GM19455 (cell line): ENCODE results near the gene C4orf17.
A peak's percentile ranks its signal among the peaks of the same experiment; 100 is the strongest.

ENCODE experiments used
- ATAC-seq: cut with Tn5 transposase; IDR thresholded peaks from one replicate; pipeline ENCODE4 v1.9.1; 2021; ENCODE audit not compliant: unreplicated experiment

Gene C4orf17

GRCh38 chr4:99536271-99536670 is 25.4 kb downstream of the C4orf17 start:
- no peak for ATAC-seq

DNA sequence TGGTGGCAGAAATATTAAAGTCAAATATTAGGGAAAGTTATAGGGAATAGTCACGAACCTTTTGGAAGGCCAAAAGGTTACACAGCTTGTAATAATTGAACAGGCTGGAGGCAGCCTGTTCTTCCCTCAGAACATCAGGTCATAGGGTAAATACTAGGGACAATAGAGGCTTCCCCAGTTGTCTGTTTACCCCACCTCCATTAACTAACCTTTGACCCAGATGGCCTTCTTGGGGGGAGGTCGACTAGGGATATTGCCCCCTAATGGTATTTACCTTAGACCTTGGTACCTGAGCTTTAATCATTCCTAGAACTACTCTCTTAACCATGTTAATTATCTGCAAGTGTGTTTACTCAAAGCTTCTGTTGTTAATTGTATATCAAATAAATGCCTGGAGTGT is 26.0 kb downstream of the C4orf17 start:
- ATAC-seq = no peak

DNA sequence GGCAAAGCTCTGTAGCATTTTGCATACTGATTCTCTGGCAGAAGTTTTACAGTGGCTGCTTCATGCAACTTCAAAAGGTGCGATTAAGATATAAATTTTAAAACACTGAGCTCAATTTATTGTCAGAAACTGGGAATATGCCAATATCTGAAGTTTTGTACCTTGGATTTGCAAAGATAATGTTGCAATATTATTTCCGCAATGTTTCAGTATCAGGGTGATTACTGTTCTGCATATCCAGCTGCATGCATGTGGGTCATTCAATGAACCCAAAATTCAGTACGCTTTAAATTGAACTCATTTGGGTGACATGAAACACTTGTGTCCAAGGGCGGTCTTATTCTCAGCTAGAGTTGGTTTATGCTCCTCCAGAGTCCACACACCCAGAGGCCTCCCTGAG is 26.9 kb downstream of the C4orf17 start:
- no peak for ATAC-seq

GRCh38 chr4:99540277-99540939 is 29.6 kb downstream of the C4orf17 start:
- no peak for ATAC-seq

DNA sequence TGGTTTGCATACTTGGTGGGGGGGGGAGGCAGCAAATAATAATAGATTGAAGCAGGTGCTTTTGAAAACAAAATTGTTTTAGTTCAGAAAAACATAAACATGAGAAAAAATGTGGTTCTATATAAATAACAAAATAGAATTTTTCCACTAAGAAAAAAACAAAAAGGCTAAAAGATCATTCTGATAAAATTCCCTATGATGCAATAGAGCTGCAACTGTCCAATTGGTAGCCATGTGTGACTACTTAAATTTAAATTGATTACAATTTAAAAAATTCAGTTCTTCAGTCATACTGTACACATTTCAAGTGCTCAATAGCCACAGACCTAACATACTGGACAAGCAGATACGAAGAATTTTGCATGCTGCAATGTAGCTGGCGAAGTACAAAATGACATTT is 42.1 kb downstream of the C4orf17 start:
- no peak for ATAC-seq

GRCh38 chr4:99563310-99564186 is 52.7 kb downstream of the C4orf17 start, which contains the start of gene TRMT10A:
Gene TRMT10A, minus strand, starts transcription at chr4:99564039. Its CDS starts 4,701 bp downstream, at chr4:99559338.
- peak; percentile 96 for ATAC-seq

DNA sequence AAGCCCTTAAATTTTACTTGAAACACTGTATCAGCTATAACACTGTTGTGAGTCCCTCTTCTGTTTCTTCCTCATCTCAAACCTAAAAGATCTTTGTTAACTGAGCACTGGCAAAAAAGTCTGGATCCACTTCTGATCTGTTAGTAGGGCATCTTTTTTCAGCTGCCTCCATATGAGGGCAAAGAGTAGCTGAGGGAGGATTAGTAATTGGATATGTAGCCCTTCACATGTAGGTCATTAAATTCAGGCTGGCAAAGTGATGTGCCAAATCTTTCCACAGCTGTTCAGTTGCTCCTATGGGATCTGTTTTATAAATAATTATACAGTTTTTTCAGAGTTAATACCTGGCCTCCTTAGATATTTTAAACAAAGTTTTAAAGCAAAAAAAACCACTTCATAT is 54.1 kb downstream of the C4orf17 start:
- no peak for ATAC-seq

DNA sequence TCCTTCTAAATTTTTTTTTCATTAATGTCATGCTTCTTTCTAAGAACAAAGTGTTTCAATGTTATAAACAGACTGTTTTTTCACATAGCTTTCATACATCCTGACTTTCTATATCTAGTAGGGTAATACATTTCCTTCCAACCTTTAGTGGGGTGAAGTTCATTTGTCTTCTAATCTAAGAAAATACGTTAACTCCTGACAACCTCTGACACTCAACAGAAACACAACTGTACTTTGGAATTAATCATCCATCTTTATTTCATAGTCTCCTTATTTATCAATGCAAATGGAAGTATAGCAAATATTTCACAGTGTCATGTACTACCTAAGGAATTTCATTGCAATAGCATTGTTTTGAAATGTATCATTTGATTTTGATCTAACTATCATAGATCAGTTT is 61.1 kb downstream of the C4orf17 start:
- no peak for ATAC-seq

DNA sequence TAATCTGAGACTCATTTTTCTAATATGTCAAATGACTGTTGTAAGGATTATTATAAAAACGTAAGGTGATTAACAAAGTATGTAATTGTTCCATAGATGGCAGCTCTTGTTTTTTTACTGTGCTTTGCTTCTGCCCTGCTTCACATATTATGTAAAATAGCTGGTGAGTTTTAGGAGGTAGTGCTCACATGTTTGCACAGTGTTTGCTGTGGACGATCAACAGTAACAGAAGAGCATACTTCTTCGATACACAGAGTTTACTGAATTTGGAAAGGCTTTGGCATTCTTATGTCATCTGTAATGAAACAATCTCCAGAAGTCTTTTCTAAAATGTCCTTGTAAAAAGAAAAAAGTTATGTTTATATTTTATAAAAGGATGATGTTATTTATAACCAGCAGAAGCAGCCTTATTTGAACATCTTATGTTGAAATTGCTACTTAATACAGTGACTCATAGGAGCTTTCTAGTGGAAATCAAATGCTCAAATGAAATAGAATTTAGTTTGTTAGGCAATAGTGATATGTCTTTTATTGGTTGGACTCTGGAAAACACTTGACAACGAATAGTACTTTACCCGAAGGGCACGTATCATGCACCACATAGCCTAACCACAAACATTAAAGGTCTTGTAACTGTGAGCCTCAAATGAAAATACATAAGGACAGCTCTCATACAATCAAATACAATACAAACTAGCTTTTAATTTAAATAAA is 61.9 kb downstream of the C4orf17 start:
- no peak for ATAC-seq

DNA sequence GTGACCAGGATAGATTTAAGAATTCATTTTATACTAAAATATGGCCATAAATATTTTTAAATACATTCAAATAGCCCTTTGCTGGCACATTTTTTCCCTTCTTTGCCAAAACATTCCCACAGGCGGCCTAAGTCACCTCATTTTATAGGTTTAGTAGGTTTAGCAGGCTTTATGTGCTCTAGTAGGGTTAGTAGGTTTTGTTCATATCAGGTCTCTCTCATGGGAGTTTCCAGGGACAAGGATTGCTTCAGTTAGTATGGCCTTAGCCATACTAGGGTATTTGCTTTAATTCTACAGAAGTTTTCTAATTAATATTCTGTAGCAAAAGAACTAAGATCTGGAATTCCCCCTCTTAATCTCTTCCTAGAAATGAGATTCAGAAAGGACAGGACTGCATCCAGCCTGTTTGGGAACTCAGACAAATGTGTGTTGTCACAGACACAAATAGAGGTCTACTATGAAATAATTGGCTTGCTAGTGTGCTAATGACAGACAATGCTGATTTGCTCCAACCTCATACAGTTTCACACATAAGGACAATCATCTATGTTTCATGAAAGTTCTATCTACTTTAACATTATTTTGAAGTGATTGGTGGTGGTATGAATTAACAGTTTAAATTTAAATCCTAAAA is 63.0 kb downstream of the C4orf17 start:
- no peak for ATAC-seq

DNA sequence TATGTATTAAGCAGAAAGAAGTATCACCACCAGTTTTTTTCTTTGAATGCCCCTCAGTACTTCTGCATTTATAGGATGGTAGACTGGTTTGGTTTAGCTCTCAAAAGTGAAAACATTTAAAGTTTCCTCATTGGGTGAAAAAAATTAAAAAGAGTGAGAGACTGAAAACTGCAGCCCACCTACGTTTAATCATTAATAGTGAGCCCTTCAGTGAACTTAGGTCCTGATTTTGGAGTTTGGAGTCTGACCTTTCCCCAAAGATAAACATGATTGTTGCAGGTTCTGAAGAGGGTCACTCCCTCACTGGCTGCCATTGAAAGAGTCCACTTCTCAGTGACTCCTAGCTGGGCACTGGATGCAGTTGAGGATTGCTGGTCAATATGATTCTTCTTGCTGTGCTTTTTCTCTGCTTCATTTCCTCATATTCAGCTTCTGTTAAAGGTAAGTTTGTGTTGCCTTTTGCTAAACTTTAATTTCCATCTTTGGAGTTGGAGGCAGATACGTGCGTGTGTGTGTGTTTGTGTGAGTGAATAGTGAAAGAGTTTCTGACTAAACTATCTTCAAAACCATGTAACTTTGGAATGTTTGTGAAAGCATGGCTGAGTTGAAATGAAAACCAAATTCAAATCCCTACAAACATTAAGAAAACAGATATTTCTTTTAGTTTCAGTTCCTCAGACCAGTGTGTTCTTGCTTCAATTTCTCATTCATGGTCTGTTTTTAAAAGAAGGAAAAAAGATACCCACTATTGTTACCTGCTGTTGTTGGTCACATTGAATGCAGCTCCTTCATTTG is 63.9 kb downstream of the C4orf17 start, which contains the start of gene MTTP:
MTTP (plus strand) TSS at position 295 of the 795 bp plus-strand sequence; CDS start at position 381, 86 bp downstream.
- ATAC-seq = peak; percentile 56

GRCh38 chr4:99578714-99579113 is 67.9 kb downstream of the C4orf17 start:
- ATAC-seq = no peak

GRCh38 chr4:99585516-99585915 is 74.7 kb downstream of the C4orf17 start:
- ATAC-seq = no peak

- no peak for ATAC-seq
These were observed 75.5 kb downstream of the C4orf17 start for GRCh38 chr4:99586322-99586721.

DNA sequence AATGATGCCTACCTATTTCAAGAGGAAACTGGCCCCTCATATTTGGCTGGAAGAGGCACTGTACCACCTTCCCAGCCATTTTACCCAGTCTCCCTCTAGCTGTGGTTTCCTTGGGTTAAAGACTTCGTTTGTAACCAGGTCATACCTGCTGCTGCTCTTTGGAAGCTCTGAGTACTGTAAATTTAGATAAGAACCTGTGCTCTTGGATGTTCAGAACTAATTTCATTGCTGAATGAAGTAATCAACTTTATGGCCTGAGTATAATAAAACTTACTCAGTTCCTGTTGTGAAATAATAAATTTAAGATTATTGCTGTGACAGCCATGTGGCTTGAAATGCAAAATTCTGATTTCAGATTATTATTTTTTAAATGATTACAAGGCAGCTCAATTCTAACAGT is 76.0 kb downstream of the C4orf17 start:
- ATAC-seq = no peak

DNA sequence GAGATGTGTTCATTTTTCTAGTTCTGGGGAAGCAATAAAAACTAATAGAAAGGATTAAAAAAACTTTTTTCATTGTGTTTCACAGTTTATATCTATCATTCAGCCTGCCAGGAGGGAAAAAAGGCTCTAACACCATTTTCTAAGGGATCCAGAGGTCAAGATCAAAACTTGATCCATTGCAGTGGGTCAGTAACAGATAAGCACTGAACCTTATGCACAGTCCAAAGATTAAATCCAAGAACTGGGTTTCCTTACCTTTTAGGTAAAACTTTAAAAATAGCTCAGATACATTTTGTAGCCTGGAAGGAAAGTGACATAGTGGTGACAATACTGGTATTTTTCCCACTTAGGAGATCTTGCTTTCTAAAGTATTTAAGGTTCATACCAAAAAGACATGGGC is 76.5 kb downstream of the C4orf17 start:
- no peak for ATAC-seq

DNA sequence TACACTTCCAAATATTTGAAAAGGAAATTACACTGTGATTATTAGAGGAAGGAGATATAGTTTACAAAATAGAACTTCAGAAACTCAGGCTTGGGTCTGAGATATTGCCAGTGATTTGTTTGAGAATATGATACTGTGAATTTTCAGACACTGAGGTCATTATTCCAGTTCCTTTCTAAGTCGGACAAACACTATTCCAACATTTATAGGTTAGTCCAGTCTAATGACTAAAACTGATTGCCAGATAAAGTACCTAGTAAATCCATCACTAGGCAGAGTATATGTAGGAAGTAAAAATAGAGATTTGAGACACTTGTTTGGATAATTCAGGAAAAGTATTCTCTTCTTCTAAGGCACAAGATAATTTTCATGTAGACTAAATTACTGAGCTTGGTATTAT is 77.0 kb downstream of the C4orf17 start:
- no peak for ATAC-seq

DNA sequence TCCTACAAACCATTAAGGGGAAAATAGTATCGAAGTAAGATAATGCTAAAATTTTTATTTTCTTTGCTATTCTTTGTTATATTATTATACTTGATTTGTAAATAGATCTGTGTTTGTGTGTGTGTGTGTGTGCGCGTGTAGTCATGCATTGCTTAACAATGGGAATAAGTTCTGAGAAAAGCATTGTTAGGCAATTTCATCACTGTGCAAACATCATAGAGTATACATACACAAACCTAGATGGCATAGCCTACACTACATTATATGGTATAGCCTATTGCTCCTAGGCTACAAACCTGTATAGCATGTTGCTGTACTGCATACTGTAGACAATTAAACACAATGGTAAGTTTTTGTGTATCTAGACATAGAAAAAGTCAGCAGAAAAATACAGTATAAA is 80.9 kb downstream of the C4orf17 start:
- no peak for ATAC-seq
